ENCODE measurements around the gene SEZ6L2.

The SEZ6L2 gene

DNA sequence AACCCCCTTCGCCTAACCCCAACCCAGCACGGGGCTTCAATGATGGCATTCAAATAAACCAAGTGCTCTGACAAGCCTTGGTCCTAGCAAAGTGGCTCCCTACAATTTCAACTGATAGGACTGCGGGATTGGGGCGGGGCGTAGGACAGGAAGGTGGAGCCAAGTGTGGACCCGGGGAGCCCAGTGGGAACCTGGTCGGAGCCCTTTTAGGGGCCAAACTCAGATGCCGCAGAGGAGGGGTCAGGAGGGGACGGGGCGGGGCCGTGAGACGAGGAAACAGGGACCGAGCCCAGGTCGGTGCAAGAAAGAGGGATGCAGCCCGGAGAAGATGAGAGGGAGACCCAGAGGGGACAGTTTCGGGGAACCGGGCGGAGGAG is 23.1 kb downstream of the SEZ6L2 start:
- TF ChIP-seq, protein P1, sequence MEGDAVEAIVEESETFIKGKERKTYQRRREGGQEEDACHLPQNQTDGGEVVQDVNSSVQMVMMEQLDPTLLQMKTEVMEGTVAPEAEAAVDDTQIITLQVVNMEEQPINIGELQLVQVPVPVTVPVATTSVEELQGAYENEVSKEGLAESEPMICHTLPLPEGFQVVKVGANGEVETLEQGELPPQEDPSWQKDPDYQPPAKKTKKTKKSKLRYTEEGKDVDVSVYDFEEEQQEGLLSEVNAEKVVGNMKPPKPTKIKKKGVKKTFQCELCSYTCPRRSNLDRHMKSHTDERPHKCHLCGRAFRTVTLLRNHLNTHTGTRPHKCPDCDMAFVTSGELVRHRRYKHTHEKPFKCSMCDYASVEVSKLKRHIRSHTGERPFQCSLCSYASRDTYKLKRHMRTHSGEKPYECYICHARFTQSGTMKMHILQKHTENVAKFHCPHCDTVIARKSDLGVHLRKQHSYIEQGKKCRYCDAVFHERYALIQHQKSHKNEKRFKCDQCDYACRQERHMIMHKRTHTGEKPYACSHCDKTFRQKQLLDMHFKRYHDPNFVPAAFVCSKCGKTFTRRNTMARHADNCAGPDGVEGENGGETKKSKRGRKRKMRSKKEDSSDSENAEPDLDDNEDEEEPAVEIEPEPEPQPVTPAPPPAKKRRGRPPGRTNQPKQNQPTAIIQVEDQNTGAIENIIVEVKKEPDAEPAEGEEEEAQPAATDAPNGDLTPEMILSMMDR (IDR thresholded peaks at IDR 0.05), result no peak

DNA sequence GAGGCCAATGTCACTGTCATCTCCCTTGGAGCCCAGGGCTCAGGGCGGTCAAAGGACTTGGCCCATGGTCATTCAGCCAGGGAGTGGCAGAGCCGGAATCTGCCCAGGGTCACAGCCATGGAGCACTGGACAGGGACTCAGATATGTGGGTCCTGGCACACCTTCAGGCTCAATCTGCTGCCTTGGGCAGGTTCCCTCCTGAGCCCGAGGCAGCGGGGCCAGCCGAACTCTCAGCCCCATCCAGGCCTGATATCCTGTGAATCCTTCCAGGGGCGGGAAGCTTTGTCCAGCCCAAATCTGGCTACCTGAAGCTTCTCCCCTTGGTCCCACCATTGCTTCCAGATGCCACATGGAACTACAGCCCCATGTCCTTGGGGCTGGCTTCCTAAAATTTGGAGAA is 24.1 kb downstream of the SEZ6L2 start:
- TF ChIP-seq, protein P1 (IDR thresholded peaks at IDR 0.05), result no peak

DNA sequence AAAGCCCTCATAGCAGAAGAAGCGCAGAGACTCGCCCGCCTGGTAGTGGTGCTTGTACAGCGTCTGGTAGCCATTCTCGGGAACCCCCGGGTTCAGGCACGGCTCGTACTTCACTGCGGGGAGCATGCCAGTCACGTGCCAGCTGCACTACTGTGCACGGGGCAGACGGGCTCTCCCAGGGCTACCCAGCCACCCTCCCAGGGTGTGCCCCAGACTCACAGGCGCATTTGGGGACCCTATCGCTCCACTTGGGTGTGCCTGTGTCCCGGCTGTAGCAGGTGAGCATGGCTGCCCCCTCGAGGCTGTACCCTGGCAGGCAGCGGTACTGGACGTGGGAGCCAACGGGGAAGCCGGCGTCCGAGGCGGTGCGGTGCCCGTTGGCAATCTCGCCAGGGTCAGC is 26.0 kb downstream of the SEZ6L2 start:
- TF ChIP-seq, protein P1 (IDR thresholded peaks at IDR 0.05), result no peak

DNA sequence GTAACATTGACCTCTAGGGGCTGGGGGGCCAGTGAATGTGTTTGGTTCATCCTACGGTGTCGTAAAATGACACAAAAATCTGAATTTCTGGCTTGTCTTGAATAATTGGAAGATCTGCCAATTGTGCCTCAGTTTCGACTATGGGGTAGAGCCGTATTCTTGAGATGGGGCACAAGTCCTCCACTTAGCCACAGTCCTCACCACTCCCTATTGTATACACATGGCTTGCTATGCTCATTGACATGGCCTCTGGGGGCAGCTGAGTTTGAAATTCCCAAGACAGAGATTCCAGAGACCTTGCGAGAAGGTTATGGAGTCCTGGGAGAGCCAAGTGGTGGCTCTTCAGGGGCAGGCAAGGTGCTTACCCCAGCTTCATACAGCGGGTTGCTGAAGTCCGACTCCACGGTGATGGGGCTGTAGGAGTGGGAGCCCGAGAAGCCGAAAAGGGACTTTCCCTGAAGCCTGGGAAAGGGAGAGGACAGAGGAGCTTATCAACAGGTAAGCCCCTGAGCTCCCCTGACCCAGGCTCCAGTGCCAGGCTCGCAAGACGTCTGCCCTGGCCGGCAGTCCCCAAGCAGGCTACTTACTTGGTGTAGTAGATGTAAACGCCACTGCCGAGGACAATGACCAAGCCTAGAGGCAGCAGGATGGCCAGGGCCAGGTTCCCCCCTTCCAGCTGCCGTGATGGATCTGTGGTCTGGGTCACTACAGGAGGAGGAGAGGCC is 27.4 kb downstream of the SEZ6L2 start:
- TF ChIP-seq, protein P1 (IDR thresholded peaks at IDR 0.05), result no peak

DNA sequence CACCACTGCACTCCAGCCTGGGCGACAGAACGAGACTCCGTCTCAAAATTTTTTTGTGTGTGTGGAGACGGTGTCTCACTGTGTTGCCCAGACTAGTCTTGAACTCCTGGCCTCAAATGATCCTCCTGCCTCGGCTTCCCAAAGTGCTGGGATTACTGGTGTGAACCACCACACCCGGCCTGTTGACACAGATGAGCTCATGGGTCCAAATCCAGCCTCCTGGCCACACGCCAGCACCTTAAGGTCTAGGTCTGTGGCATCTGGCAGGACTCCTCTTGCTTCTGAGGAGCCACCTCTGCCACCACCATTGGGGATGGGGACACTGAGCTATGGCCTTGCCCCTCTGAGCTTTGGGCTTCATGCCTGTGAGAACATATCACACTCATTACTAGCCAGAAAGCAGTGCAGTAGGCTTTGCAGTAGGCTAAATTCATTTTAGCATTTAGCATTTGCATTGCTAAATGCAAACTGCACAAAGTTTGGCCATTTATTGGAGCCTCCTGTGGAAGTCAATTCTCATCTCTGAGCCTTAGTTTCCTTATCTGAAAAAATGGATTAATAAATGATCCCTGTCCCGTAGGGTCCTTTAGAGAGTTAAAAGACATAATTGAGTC is 30.8 kb downstream of the SEZ6L2 start:
- TF ChIP-seq, protein P1 (IDR thresholded peaks at IDR 0.05), result no peak

DNA sequence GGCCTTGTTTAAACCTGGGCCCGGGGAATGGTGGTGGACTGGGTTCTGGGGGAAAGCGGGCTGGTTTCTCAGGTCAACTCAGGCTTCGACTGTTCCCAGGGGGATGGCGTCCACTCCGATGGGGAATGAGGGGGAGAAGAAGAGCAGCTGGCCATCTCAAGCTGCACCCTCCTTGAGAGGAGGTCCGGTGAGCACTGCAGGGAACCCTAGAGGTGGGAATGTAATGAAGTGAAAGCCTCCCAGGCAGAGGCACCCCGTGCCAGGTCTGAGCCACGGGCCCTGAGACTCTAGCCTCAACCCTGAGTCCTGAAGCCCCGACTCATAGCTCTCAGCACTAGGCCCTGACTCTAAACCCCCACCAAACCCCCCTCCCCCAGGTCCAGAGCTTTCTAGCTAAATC is 35.1 kb downstream of the SEZ6L2 start:
- TF ChIP-seq, protein P1 (IDR thresholded peaks at IDR 0.05), result no peak

DNA sequence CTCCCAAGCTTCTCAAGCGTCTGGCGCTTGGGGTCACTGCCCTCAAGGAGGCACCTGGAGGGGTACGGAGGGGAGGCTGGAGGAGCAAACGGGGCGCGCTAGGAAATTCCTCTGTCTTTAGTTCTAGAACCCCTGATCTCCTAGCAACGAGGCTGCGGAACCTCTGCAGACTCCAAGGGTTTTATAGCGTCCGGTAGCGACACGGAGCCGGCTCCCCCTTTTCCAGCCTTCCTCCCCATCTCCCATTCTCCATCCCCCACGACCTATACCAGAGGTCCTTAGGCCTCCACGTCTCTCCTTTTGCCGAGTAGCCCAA is 35.7 kb downstream of the SEZ6L2 start:
- TF ChIP-seq, protein P1 (IDR thresholded peaks at IDR 0.05), result no peak

Data from LNCAP (cell line).